ENCODE results near the gene MTMR1.

Gene MTMR1

GRCh38 chrX:150729956-150730355 is 36.8 kb downstream of the MTMR1 start:
- Histone ChIP-seq H3K4me1 (ENCODE audit: control insufficient read depth, insufficient read depth, low read length) (peaks cover 5% of the 10 kb centered on the region; the same call in 1 of the 2 replicates), H3K36me3 (ENCODE audit: control insufficient read depth, insufficient read depth, low read length) (peaks cover 28% of the 10 kb centered on the region), H3K9ac (ENCODE audit: low read depth, low read length) (no peak overlapping the region), H3K9me3 (ENCODE audit: control insufficient read depth, insufficient read depth, low read length) (peaks cover 23% of the 10 kb centered on the region), H3K27me3 (ENCODE audit: control insufficient read depth, insufficient read depth, low read length) (no peaks in the 10 kb centered on the region), H3K4me3 (ENCODE audit: low read depth, low read length) (no peak overlapping the region), H3K27ac (ENCODE audit: low read depth, low read length) (no peak overlapping the region)

- Histone ChIP-seq H3K27ac (ENCODE audit: low read depth, low read length) (no peak overlapping the region), H3K9ac (ENCODE audit: low read depth, low read length) (no peak overlapping the region), H3K4me1 (ENCODE audit: control insufficient read depth, insufficient read depth, low read length) (peaks cover 4% of the 10 kb centered on the region; the same call in 1 of the 2 replicates), H3K27me3 (ENCODE audit: control insufficient read depth, insufficient read depth, low read length) (no peaks in the 10 kb centered on the region), H3K9me3 (ENCODE audit: control insufficient read depth, insufficient read depth, low read length) (peaks cover 26% of the 10 kb centered on the region), H3K4me3 (ENCODE audit: low read depth, low read length) (no peak overlapping the region), H3K36me3 (ENCODE audit: control insufficient read depth, insufficient read depth, low read length) (peaks cover 34% of the 10 kb centered on the region)
Measured at GRCh38 chrX:150730719-150731118, 37.5 kb downstream of the MTMR1 start.

GRCh38 chrX:150731795-150732194 is 38.6 kb downstream of the MTMR1 start:
- no peaks in the 10 kb centered on the region for H3K4me1 ChIP-seq (ENCODE audit: control insufficient read depth, insufficient read depth, low read length)
- H3K9ac ChIP-seq (ENCODE audit: low read depth, low read length): no peak overlapping the region
- H3K27me3 ChIP-seq (ENCODE audit: control insufficient read depth, insufficient read depth, low read length): no peaks in the 10 kb centered on the region
- peaks cover 36% of the 10 kb centered on the region for H3K36me3 ChIP-seq (ENCODE audit: control insufficient read depth, insufficient read depth, low read length)
- no peak overlapping the region for H3K4me3 ChIP-seq (ENCODE audit: low read depth, low read length)
- no peak overlapping the region for H3K27ac ChIP-seq (ENCODE audit: low read depth, low read length)
- peaks cover 23% of the 10 kb centered on the region for H3K9me3 ChIP-seq (ENCODE audit: control insufficient read depth, insufficient read depth, low read length)

GRCh38 chrX:150736475-150736874 is 43.3 kb downstream of the MTMR1 start:
- no peaks in the 10 kb centered on the region for H3K27me3 ChIP-seq (ENCODE audit: control insufficient read depth, insufficient read depth, low read length)
- H3K27ac ChIP-seq (ENCODE audit: low read depth, low read length): no peak overlapping the region
- peaks cover 33% of the 10 kb centered on the region for H3K36me3 ChIP-seq (ENCODE audit: control insufficient read depth, insufficient read depth, low read length)
- H3K4me1 ChIP-seq (ENCODE audit: control insufficient read depth, insufficient read depth, low read length): no peaks in the 10 kb centered on the region
- H3K9me3 ChIP-seq (ENCODE audit: control insufficient read depth, insufficient read depth, low read length): peaks cover 30% of the 10 kb centered on the region
- no peak overlapping the region for H3K4me3 ChIP-seq (ENCODE audit: low read depth, low read length)
- H3K9ac ChIP-seq (ENCODE audit: low read depth, low read length): no peak overlapping the region

GRCh38 chrX:150752124-150752523 is 58.9 kb downstream of the MTMR1 start:
- Histone ChIP-seq H3K27me3 (ENCODE audit: control insufficient read depth, insufficient read depth, low read length) (no peaks in the 10 kb centered on the region), H3K4me3 (ENCODE audit: low read depth, low read length) (no peak overlapping the region), H3K9ac (ENCODE audit: low read depth, low read length) (no peak overlapping the region), H3K4me1 (ENCODE audit: control insufficient read depth, insufficient read depth, low read length) (no peaks in the 10 kb centered on the region), H3K36me3 (ENCODE audit: control insufficient read depth, insufficient read depth, low read length) (no peaks in the 10 kb centered on the region), H3K27ac (ENCODE audit: low read depth, low read length) (no peak overlapping the region), H3K9me3 (ENCODE audit: control insufficient read depth, insufficient read depth, low read length) (peaks cover 10% of the 10 kb centered on the region)

- H3K9me3 ChIP-seq (ENCODE audit: control insufficient read depth, insufficient read depth, low read length): peaks cover 16% of the 10 kb centered on the region
- H3K27me3 ChIP-seq (ENCODE audit: control insufficient read depth, insufficient read depth, low read length): no peaks in the 10 kb centered on the region
- no peaks in the 10 kb centered on the region for H3K4me1 ChIP-seq (ENCODE audit: control insufficient read depth, insufficient read depth, low read length)
- H3K27ac ChIP-seq (ENCODE audit: low read depth, low read length): no peak overlapping the region
- H3K9ac ChIP-seq (ENCODE audit: low read depth, low read length): no peak overlapping the region
- no peaks in the 10 kb centered on the region for H3K36me3 ChIP-seq (ENCODE audit: control insufficient read depth, insufficient read depth, low read length)
- H3K4me3 ChIP-seq (ENCODE audit: low read depth, low read length): no peak overlapping the region
Measured at GRCh38 chrX:150753357-150753756, 60.2 kb downstream of the MTMR1 start.

- H3K27ac ChIP-seq (ENCODE audit: low read depth, low read length): no peak overlapping the region
- H3K36me3 ChIP-seq (ENCODE audit: control insufficient read depth, insufficient read depth, low read length): no peaks in the 10 kb centered on the region; the same call in 1 of the 2 replicates
- H3K9me3 ChIP-seq (ENCODE audit: control insufficient read depth, insufficient read depth, low read length): peaks cover 16% of the 10 kb centered on the region
- no peak overlapping the region for H3K9ac ChIP-seq (ENCODE audit: low read depth, low read length)
- no peaks in the 10 kb centered on the region for H3K27me3 ChIP-seq (ENCODE audit: control insufficient read depth, insufficient read depth, low read length)
- H3K4me1 ChIP-seq (ENCODE audit: control insufficient read depth, insufficient read depth, low read length): no peaks in the 10 kb centered on the region
- no peak overlapping the region for H3K4me3 ChIP-seq (ENCODE audit: low read depth, low read length)
Measured at GRCh38 chrX:150753968-150754367, 60.8 kb downstream of the MTMR1 start.

- H3K9ac ChIP-seq (ENCODE audit: low read depth, low read length): no peak overlapping the region
- H3K9me3 ChIP-seq (ENCODE audit: control insufficient read depth, insufficient read depth, low read length): peaks cover 7% of the 10 kb centered on the region
- H3K36me3 ChIP-seq (ENCODE audit: control insufficient read depth, insufficient read depth, low read length): no peaks in the 10 kb centered on the region; the same call in 1 of the 2 replicates
- no peaks in the 10 kb centered on the region for H3K4me1 ChIP-seq (ENCODE audit: control insufficient read depth, insufficient read depth, low read length)
- H3K27ac ChIP-seq (ENCODE audit: low read depth, low read length): no peak overlapping the region
- no peaks in the 10 kb centered on the region for H3K27me3 ChIP-seq (ENCODE audit: control insufficient read depth, insufficient read depth, low read length)
- H3K4me3 ChIP-seq (ENCODE audit: low read depth, low read length): no peak overlapping the region
Measured at GRCh38 chrX:150757371-150757770, 64.2 kb downstream of the MTMR1 start.

- Histone ChIP-seq H3K9ac (ENCODE audit: low read depth, low read length) (no peak overlapping the region), H3K27ac (ENCODE audit: low read depth, low read length) (no peak overlapping the region), H3K36me3 (ENCODE audit: control insufficient read depth, insufficient read depth, low read length) (no peaks in the 10 kb centered on the region; the same call in none of the 2 replicates), H3K4me3 (ENCODE audit: low read depth, low read length) (no peak overlapping the region), H3K4me1 (ENCODE audit: control insufficient read depth, insufficient read depth, low read length) (no peaks in the 10 kb centered on the region), H3K9me3 (ENCODE audit: control insufficient read depth, insufficient read depth, low read length) (peaks cover 5% of the 10 kb centered on the region), H3K27me3 (ENCODE audit: control insufficient read depth, insufficient read depth, low read length) (no peaks in the 10 kb centered on the region)
Measured at GRCh38 chrX:150759568-150760416, 66.6 kb downstream of the MTMR1 start.

- H3K9me3 ChIP-seq (ENCODE audit: control insufficient read depth, insufficient read depth, low read length): peaks cover 5% of the 10 kb centered on the region
- no peak overlapping the region for H3K4me3 ChIP-seq (ENCODE audit: low read depth, low read length)
Measured at GRCh38 chrX:150761176-150761818, 68.1 kb downstream of the MTMR1 start.

GRCh38 chrX:150761819-150762216 is 68.6 kb downstream of the MTMR1 start:
- H3K9me3 ChIP-seq (ENCODE audit: control insufficient read depth, insufficient read depth, low read length): peaks cover 9% of the 10 kb centered on the region
- no peak overlapping the region for H3K9ac ChIP-seq (ENCODE audit: low read depth, low read length)

More at GRCh38 chrX:150761176-150761818, 68.1 kb downstream of the MTMR1 start:
- Histone ChIP-seq H3K4me1 (ENCODE audit: control insufficient read depth, insufficient read depth, low read length) (peaks cover 5% of the 10 kb centered on the region), H3K27ac (ENCODE audit: low read depth, low read length) (no peak overlapping the region), H3K27me3 (ENCODE audit: control insufficient read depth, insufficient read depth, low read length) (no peaks in the 10 kb centered on the region), H3K9ac (ENCODE audit: low read depth, low read length) (no peak overlapping the region), H3K36me3 (ENCODE audit: control insufficient read depth, insufficient read depth, low read length) (peaks cover 4% of the 10 kb centered on the region)

More at GRCh38 chrX:150761819-150762216, 68.6 kb downstream of the MTMR1 start:
- Histone ChIP-seq H3K4me1 (ENCODE audit: control insufficient read depth, insufficient read depth, low read length) (peaks cover 9% of the 10 kb centered on the region), H3K27ac (ENCODE audit: low read depth, low read length) (no peak overlapping the region), H3K27me3 (ENCODE audit: control insufficient read depth, insufficient read depth, low read length) (no peaks in the 10 kb centered on the region), H3K4me3 (ENCODE audit: low read depth, low read length) (no peak overlapping the region), H3K36me3 (ENCODE audit: control insufficient read depth, insufficient read depth, low read length) (peaks cover 4% of the 10 kb centered on the region)
